ENCODE results near the gene SESN1. TPM values are rescaled to one million over a fixed set of nuclear protein-coding genes. Genes with fewer than 3 reads are reported as not detected.

Gene SESN1
- polyA plus RNA-seq, 1 donor (not counting 4 experiments of a cell fraction or from before 2014, with no cell fraction given), result 21.4 TPM

- no peak overlapping the region for H3K4me3 ChIP-seq (ENCODE audit: control insufficient read depth in 2 of 3, extremely low read depth in 1 of 3, insufficient read depth in 2 of 3, low read depth in 1 of 3, low read length in 3 of 3)
- TF ChIP-seq CTCF (optimal IDR thresholded peaks at IDR 0.05 in 1 of 3, IDR thresholded peaks at IDR 0.05 in 1 of 3, conservative IDR thresholded peaks at IDR 0.05 in 1 of 3; ENCODE audit: extremely low read depth in 1 of 3, insufficient read depth in 2 of 3, low read length in 3 of 3) (no peak), EZH2 (IDR thresholded peaks at IDR 0.05; ENCODE audit: low read length) (no peak)
- H3K4me1 ChIP-seq (ENCODE audit: control insufficient read depth, extremely low read depth, insufficient read depth, low read length), result no peaks in the 10 kb centered on the region
- no peak overlapping the region for H3K4me2 ChIP-seq (ENCODE audit: control insufficient read depth, extremely low read depth, insufficient read depth, low read depth, low read length)
- no peaks in the 10 kb centered on the region for H3K9me1 ChIP-seq (ENCODE audit: control insufficient read depth, extremely low read depth, insufficient read depth, low read length)
- H3K9me3 ChIP-seq (ENCODE audit: control insufficient read depth, low read depth, low read length), result no peaks in the 10 kb centered on the region
- no peaks in the 10 kb centered on the region for H4K20me1 ChIP-seq (ENCODE audit: control insufficient read depth, extremely low read depth, insufficient read depth, low read length)
- FAIRE-seq (no peak), DNase-seq (ENCODE audit: low read depth, low spot score) (no peak)
- H3K9ac ChIP-seq (ENCODE audit: control insufficient read depth, extremely low read depth, insufficient read depth, low read length), result no peak overlapping the region
- no peak overlapping the region for H3K27ac ChIP-seq (ENCODE audit: control insufficient read depth, insufficient read depth, low read length)
- H2AFZ ChIP-seq (ENCODE audit: control insufficient read depth, low read length), result no peak overlapping the region
- no peaks in the 10 kb centered on the region for H3K27me3 ChIP-seq (ENCODE audit: control insufficient read depth, extremely low read depth, insufficient read depth, low read length)
- H3K79me2 ChIP-seq (ENCODE audit: control insufficient read depth, insufficient read depth, low read length), result no peaks in the 10 kb centered on the region
- dilution Hi-C loops (cut with MboI; ENCODE audit: extremely low pct_ligation_motif_present, low sequenced_read_pairs), result no loop called here
- H3K36me3 ChIP-seq (ENCODE audit: control insufficient read depth in 2 of 2, extremely low read depth in 1 of 2, insufficient read depth in 2 of 2, low read length in 2 of 2), result no peaks in the 10 kb centered on the region
These were observed 66.7 kb downstream of the SESN1 start for GRCh38 chr6:109027964-109028363.

- no peaks in the 10 kb centered on the region for H3K4me1 ChIP-seq (ENCODE audit: control insufficient read depth, extremely low read depth, insufficient read depth, low read length)
- H3K4me2 ChIP-seq (ENCODE audit: control insufficient read depth, extremely low read depth, insufficient read depth, low read depth, low read length), result no peak overlapping the region
- no peaks in the 10 kb centered on the region for H3K79me2 ChIP-seq (ENCODE audit: control insufficient read depth, insufficient read depth, low read length)
- H3K36me3 ChIP-seq (ENCODE audit: control insufficient read depth in 2 of 2, extremely low read depth in 1 of 2, insufficient read depth in 2 of 2, low read length in 2 of 2), result no peaks in the 10 kb centered on the region
- DNase-seq (ENCODE audit: low read depth, low spot score) (no peak), FAIRE-seq (no peak)
- no peaks in the 10 kb centered on the region for H3K9me3 ChIP-seq (ENCODE audit: control insufficient read depth, low read depth, low read length)
- dilution Hi-C loops (cut with MboI; ENCODE audit: extremely low pct_ligation_motif_present, low sequenced_read_pairs), result no loop called here
- TF ChIP-seq EZH2 (IDR thresholded peaks at IDR 0.05; ENCODE audit: low read length) (no peak), CTCF (optimal IDR thresholded peaks at IDR 0.05 in 1 of 3, IDR thresholded peaks at IDR 0.05 in 1 of 3, conservative IDR thresholded peaks at IDR 0.05 in 1 of 3; ENCODE audit: extremely low read depth in 1 of 3, insufficient read depth in 2 of 3, low read length in 3 of 3) (no peak)
- H4K20me1 ChIP-seq (ENCODE audit: control insufficient read depth, extremely low read depth, insufficient read depth, low read length), result no peaks in the 10 kb centered on the region
- no peak overlapping the region for H2AFZ ChIP-seq (ENCODE audit: control insufficient read depth, low read length)
- no peak overlapping the region for H3K27ac ChIP-seq (ENCODE audit: control insufficient read depth, insufficient read depth, low read length)
- H3K9me1 ChIP-seq (ENCODE audit: control insufficient read depth, extremely low read depth, insufficient read depth, low read length), result no peaks in the 10 kb centered on the region
- H3K27me3 ChIP-seq (ENCODE audit: control insufficient read depth, extremely low read depth, insufficient read depth, low read length), result no peaks in the 10 kb centered on the region
- no peak overlapping the region for H3K9ac ChIP-seq (ENCODE audit: control insufficient read depth, extremely low read depth, insufficient read depth, low read length)
- H3K4me3 ChIP-seq (ENCODE audit: control insufficient read depth in 2 of 3, extremely low read depth in 1 of 3, insufficient read depth in 2 of 3, low read depth in 1 of 3, low read length in 3 of 3), result no peak overlapping the region
These were observed 69.0 kb downstream of the SESN1 start for GRCh38 chr6:109025639-109026038.

All from keratinocyte (primary cell).